WERI-Rb-1 (cell line): ENCODE measurements around the gene CBFA2T3.

Experiments
- DNase-seq: peaks from one replicate; pipeline ENCODE4 v3.0.0-alpha.2; 2020
- H3K27ac ChIP-seq: fragments of 250-450 bp; sonication (Bioruptor Pico); 2 replicates; pipeline ENCODE4 v1.5.1; 2020; ENCODE audit warnings: mild to moderate bottlenecking, moderate library complexity
- H3K27me3 ChIP-seq: fragments of 250-450 bp; sonication (Bioruptor Pico); 2 replicates; pipeline ENCODE4 v1.5.1; 2021; ENCODE audit warnings: mild to moderate bottlenecking, low read depth, moderate library complexity; ENCODE audit not compliant: insufficient read depth, severe bottlenecking
- H3K36me3 ChIP-seq: fragments of 250-450 bp; sonication (Bioruptor Pico); 2 replicates; pipeline ENCODE4 v1.5.1; 2020; ENCODE audit warnings: mild to moderate bottlenecking, moderate library complexity
- H3K4me3 ChIP-seq: 2 replicates; pipeline ENCODE4 v1.5.1; 2011; ENCODE audit warnings: low read depth, mild to moderate bottlenecking, control low read depth, low read length
- H3K9me3 ChIP-seq: fragments of 250-450 bp; sonication (Bioruptor Pico); 2 replicates; pipeline ENCODE4 v1.5.1; 2021; ENCODE audit warnings: mild to moderate bottlenecking, moderate library complexity; ENCODE audit not compliant: severe bottlenecking
- TF ChIP-seq, protein P1 (sequence below): IDR thresholded peaks from 2 replicates; pipeline ENCODE4 v1.5.1; 2011; ENCODE audit warnings: low read depth, mild to moderate bottlenecking, control low read depth, inconsistent platforms, low read length

CBFA2T3 gene

DNA sequence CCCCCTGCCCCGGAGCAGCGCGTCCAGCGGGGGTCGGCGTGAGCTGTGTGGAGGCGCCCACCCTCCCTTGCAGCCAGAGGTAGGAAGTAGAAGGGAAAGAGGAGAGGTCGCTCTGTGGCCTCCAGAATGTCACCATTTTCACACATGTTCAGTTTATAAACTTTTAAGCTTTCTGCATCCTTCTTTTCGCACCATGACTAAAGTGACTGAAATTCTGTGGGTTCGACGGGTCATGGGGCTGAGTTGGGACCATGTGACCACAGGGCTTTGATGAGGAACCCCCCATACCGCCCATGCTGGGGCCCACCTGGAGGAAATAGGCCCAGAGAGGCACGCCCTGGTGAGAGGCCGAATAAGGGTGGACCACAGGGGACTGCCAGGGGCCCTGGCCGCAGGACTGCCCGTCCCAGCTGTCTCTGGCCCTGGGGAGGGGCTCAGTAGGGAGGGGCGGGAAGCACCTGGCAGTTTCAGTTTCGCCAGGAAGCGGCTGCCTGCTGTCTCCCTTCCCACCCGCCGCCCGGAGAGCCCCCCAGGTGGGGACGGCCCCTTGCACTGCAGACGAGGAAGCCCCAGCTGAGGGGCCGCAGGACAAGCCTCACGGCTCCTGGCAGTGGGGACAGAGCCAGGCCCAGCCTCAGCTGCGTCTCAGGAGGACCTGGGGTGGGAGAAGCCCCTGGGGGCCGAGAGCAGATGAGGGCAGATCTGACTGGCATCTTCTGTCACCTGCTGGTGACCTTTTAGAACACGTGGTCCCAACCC is 9.0 kb downstream of the CBFA2T3 start:
- TF ChIP-seq, protein P1, sequence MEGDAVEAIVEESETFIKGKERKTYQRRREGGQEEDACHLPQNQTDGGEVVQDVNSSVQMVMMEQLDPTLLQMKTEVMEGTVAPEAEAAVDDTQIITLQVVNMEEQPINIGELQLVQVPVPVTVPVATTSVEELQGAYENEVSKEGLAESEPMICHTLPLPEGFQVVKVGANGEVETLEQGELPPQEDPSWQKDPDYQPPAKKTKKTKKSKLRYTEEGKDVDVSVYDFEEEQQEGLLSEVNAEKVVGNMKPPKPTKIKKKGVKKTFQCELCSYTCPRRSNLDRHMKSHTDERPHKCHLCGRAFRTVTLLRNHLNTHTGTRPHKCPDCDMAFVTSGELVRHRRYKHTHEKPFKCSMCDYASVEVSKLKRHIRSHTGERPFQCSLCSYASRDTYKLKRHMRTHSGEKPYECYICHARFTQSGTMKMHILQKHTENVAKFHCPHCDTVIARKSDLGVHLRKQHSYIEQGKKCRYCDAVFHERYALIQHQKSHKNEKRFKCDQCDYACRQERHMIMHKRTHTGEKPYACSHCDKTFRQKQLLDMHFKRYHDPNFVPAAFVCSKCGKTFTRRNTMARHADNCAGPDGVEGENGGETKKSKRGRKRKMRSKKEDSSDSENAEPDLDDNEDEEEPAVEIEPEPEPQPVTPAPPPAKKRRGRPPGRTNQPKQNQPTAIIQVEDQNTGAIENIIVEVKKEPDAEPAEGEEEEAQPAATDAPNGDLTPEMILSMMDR, result no peak
- Histone ChIP-seq H3K9me3 (no peaks in the 10 kb centered on the region), H3K36me3 (no peaks in the 10 kb centered on the region), H3K4me3 (no peak overlapping the region), H3K27ac (no peak overlapping the region), H3K27me3 (no peaks in the 10 kb centered on the region)
- DNase-seq, result no peak

DNA sequence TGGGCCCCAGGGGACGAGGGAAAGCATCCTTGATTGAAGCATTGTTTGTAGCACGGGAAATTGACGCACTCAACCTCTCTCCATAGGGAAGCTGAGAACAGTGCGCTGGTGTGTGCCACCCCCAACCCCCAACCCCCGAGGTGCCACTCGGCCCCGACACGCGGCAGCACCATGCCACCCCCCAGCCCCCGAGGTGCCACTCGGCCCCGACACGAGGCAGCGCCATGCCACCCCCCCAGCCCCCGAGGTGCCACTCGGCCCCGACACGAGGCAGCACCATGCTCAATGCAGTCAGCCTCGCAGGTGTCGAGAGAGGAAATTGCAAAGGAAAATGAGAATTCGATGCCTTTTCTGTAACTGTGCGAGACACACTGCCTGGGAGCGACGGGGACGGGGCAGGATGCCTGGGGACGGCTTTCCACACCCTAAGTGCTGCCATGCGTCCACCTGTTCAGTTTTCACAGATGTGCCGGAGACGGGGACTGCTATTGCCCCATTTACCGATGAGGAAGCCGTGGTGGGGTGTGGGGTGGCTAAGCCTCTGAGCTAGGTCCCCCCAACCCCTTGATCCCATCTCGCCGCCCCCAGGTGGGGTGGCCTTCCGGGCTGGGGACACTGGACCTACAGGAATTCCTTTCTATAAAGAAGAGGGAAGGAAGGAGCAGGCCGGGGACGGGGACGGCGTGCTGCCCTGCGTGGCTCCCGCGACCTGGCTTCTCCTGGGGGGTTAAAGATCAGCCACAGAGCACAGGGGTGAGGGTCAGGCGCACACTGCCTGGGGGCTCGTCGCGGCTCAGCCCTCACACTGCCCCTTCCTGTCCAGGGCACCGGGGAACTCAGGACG is 9.8 kb downstream of the CBFA2T3 start:
- no peaks in the 10 kb centered on the region for H3K36me3 ChIP-seq
- no peaks in the 10 kb centered on the region for H3K27me3 ChIP-seq
- no peak overlapping the region for H3K4me3 ChIP-seq
- TF ChIP-seq, protein P1, result no peak
- no peak overlapping the region for H3K27ac ChIP-seq
- H3K9me3 ChIP-seq, result no peaks in the 10 kb centered on the region
- no peak for DNase-seq

DNA sequence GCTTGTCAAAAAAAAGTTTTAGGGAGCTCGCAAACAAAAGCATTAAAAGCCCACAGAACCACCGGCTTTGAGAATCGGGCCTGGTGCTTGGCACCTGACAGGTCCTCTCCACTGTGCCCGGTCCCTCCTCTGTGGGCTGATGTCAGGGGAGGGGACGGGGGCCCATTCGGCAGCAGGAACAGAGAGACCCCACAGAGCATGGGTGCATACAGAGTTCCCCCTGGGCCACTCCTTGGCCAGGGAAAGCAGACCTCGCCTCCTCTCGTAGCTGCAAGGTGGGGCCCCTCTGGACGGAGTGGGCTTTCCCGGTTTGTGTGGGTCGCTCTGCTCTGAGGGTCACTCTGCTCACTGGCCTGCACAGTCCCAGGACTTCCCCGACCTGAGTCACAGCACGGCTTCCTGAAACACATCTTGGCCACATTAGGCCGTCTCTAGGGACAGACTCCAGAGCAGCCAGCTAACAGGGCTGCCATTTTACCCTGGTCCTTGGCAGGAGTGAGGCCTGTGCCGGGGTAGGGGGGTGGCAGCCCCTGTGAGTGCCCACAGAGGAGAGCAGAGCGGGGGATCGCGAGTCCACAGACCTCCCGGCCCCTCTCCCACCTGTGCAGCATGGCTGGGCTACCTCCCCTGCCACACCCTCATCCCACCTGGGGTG is 11.1 kb downstream of the CBFA2T3 start:
- TF ChIP-seq, protein P1, result no peak
- no peak overlapping the region for H3K4me3 ChIP-seq
- H3K9me3 ChIP-seq, result no peaks in the 10 kb centered on the region
- H3K27ac ChIP-seq, result no peak overlapping the region
- no peaks in the 10 kb centered on the region for H3K27me3 ChIP-seq
- DNase-seq, result no peak
- no peaks in the 10 kb centered on the region for H3K36me3 ChIP-seq

DNA sequence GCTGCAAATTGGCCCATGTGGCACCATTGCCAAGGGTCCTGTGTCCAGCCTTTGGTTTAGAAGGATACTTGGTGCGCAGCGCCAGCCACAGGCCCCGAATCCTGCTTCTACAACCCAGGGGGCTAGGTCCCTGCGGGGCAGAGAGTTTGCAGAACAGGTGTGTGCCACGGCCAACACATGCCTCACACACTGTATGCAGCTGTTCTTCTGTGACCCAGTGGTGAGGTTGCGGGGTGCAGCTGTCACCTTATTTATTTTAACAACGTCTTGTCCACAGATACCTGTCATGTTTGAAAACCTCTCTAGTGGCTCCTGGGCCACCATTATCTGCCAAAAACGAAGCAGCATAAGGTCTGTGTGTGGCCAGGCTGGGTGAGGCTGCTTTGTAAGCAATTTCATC is 11.6 kb downstream of the CBFA2T3 start:
- Histone ChIP-seq H3K4me3 (no peak overlapping the region), H3K36me3 (no peaks in the 10 kb centered on the region), H3K9me3 (no peaks in the 10 kb centered on the region), H3K27me3 (no peaks in the 10 kb centered on the region), H3K27ac (no peak overlapping the region)
- DNase-seq, result no peak
- TF ChIP-seq, protein P1, result no peak

DNA sequence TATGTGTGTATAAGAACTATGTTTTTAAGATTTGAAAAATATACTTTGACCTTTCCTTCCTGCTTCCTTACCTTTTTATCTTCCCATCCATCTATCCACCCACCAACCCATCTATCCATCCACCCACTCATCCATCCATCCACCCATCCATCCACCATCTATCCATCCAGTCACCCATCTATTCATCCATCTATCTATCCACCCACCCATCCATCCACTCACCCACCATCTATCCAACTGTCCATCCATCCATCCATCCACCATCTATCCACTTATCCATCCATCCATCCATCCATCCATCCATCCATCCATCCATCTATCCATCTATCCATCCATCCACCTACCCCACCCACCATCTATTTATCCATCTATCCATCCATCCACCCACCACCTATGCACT is 12.4 kb downstream of the CBFA2T3 start:
- H3K4me3 ChIP-seq, result no peak overlapping the region
- H3K36me3 ChIP-seq, result no peaks in the 10 kb centered on the region
- no peaks in the 10 kb centered on the region for H3K27me3 ChIP-seq
- no peak overlapping the region for H3K27ac ChIP-seq
- TF ChIP-seq, protein P1, result no peak
- no peaks in the 10 kb centered on the region for H3K9me3 ChIP-seq
- no peak for DNase-seq
